HG03135 (cell line): ENCODE data around the gene MTERF1.
"Not testable (repeated sequence)": the region's sequence is repeated elsewhere in the genome, so short reads cannot be mapped to it uniquely, and the experiment has no call there.

Experiments used
- ATAC-seq: cut with Tn5 transposase; IDR thresholded peaks from one replicate; pipeline ENCODE4 v1.9.1; 2021; ENCODE audit warnings: mild to moderate bottlenecking, moderate library complexity; ENCODE audit not compliant: unreplicated experiment

The MTERF1 gene

GRCh38 chr7:91880413-91881241 lies at the start of gene MTERF1:
MTERF1 (minus strand) TSS chr7:91880702; CDS start chr7:91880083, 619 bp downstream.
- peak; percentile 99 for ATAC-seq

- ATAC-seq: peak; percentile 74
These were observed 49.0 kb upstream of the MTERF1 start for GRCh38 chr7:91929463-91929862.

- no peak for ATAC-seq
These were observed 47.4 kb upstream of the MTERF1 start for GRCh38 chr7:91927912-91928311.

GRCh38 chr7:91922857-91923256 lies 42.4 kb upstream of the MTERF1 start:
- no peak for ATAC-seq

GRCh38 chr7:91918356-91918755 lies 37.9 kb upstream of the MTERF1 start:
- no peak for ATAC-seq

- no peak for ATAC-seq
These were observed 35.5 kb upstream of the MTERF1 start for GRCh38 chr7:91916051-91916440.

GRCh38 chr7:91915401-91916050 lies 35.0 kb upstream of the MTERF1 start:
- ATAC-seq: no peak

- ATAC-seq: no peak
These were observed 33.1 kb upstream of the MTERF1 start for GRCh38 chr7:91913612-91914011.

- no peak for ATAC-seq
These were observed 32.0 kb upstream of the MTERF1 start for GRCh38 chr7:91912494-91912893.

- ATAC-seq: no peak
These were observed 30.6 kb upstream of the MTERF1 start for GRCh38 chr7:91911121-91911520.

GRCh38 chr7:91910171-91910570 lies 29.7 kb upstream of the MTERF1 start:
- ATAC-seq: no peak

- ATAC-seq: no peak
These were observed 19.1 kb upstream of the MTERF1 start for GRCh38 chr7:91899563-91899962.

- no peak for ATAC-seq
These were observed 17.9 kb upstream of the MTERF1 start for GRCh38 chr7:91898240-91898992.

GRCh38 chr7:91894781-91895480 lies 14.4 kb upstream of the MTERF1 start:
- ATAC-seq: no peak

- not testable (repeated sequence) for ATAC-seq
These were observed 13.2 kb upstream of the MTERF1 start for GRCh38 chr7:91893699-91894098.

GRCh38 chr7:91892821-91893340 lies 12.4 kb upstream of the MTERF1 start:
- ATAC-seq: no peak

GRCh38 chr7:91892099-91892705 lies 11.7 kb upstream of the MTERF1 start:
- ATAC-seq: no peak

- not testable (repeated sequence) for ATAC-seq
These were observed 8.0 kb upstream of the MTERF1 start for GRCh38 chr7:91888271-91889175.
